SHP77 (cell line): ENCODE results near the gene CERS3.

Experiments
- DNase-seq, 2 experiments: peaks; one replicate each; lab custom pipeline; 2025; lab: John Stamatoyannopoulos, UW

CERS3 gene

GRCh38 chr15:100529556-100529955 is 806 bp upstream of the CERS3 start:
- no peak for DNase-seq

- no peak for DNase-seq
Observed at GRCh38 chr15:100526027-100526481, 2.7 kb downstream of the CERS3 start.

GRCh38 chr15:100525436-100525835 is 3.3 kb downstream of the CERS3 start:
- no peak for DNase-seq

DNA sequence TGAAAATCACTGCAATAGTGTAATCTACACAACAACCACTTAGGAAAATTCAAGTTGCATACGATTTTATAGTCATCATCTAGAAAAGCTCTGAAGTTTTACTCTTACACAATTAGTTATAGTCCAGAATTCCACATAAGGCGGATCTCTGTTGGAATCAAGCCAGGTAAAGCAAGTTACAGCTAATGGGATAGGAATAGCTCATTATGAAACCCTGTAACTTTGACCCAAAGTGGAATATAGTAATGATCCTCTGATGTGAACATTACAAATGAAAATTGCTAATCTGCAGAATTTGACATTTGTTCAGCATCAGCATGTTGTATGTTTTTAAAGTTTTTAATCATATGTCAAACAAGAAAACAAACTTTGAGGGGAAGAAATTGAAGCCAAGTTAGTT is 4.4 kb downstream of the CERS3 start:
- no peak for DNase-seq

DNA sequence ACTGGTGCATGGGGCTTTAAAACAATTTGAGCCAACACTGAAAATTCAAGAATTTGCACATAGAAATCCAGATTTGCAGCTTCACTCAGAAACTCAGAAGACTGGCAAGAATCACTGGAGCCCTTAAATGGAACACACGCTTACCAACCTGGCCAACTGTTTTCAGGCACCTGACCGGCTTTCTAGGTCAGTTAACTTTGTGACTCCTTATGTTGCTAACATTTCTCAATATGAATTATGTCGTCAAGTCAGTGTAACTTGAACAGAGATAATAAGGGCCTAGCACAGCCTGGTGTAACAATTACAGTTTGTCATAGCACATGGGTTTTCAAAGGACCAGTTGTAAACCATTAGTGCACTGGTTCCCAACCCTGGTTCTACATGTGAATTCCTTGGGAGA is 6.8 kb downstream of the CERS3 start:
- DNase-seq: no peak

DNA sequence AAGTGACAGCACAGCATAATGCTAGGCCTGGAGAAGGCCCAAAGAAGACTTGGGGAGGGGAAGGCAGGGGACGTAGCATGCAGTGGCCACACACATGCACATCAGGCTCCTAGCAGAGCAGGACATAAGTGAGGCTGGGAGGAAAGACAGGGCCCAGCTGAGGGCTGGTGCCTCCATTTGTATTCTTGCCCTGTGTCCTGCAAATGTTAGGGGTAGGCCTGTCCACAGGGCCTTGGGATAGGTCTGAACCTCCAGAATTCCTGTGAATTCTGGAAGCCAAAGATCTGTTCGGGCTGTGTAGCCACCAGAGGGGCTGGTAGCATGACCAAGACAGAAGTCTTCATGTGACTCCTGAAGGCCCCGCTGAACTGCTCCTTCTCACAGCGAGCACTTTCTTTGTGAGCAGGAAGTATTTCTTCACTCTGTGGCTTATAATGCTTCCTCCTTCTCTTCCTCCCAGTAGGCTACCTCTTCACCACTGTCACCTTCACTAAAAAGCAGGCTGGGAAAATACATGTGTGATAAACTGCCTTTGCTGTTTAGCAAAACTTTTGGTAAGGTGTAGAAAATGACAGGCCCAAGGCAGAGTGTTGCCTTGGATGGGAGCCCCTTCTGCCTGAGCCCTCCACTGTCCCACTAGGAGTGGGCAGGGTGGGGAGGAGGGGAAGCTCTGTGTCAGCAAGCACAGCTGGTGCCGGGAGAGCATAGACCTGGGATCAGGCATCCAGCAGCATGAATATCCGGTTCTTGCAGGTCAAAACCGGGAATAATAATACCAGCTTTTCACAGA is 8.4 kb downstream of the CERS3 start:
- DNase-seq: no peak

DNA sequence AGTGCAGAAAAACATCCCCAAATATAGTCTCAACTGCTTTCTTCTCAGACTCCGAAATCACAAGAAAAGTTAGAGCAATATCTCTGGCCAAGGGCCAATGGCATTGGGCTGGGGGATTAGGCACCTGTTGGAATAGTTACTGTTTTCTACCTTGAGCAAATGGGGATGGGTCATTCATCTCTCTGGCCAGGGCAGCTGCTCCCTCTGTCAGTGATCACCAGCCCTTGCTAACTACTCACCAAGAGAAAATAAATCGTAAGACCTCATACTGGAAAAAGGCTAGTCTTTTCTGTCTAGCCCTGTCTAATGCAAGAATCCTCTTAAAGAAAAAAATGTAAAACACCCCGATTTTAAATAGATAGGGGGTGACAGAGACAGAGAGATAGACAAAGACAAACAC is 10.9 kb downstream of the CERS3 start:
- no peak for DNase-seq

GRCh38 chr15:100516643-100517512 is 11.9 kb downstream of the CERS3 start:
- no peak for DNase-seq

- DNase-seq: no peak
Observed at GRCh38 chr15:100515758-100516157, 13.0 kb downstream of the CERS3 start.

- DNase-seq: no peak
Observed at GRCh38 chr15:100508641-100509300, 20.0 kb downstream of the CERS3 start.

DNA sequence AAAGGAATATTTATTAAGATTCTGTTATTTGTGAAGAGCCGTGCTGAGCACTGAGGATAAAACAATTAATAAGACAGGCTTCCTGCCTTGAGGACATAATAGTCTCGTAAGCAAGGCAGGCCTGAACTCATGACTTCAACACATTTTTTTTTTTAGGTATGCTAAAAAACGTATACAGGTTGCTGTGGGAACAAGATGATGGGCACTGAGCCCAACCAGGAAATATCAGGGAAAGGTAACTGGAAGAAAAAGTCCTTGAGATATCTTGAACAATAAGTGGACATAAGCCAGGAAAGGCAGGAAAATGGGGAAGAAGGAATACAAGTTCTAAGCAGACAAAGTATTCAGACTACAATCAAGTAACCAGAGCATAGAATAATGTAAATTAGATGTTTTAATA is 26.1 kb downstream of the CERS3 start:
- DNase-seq: no peak

DNA sequence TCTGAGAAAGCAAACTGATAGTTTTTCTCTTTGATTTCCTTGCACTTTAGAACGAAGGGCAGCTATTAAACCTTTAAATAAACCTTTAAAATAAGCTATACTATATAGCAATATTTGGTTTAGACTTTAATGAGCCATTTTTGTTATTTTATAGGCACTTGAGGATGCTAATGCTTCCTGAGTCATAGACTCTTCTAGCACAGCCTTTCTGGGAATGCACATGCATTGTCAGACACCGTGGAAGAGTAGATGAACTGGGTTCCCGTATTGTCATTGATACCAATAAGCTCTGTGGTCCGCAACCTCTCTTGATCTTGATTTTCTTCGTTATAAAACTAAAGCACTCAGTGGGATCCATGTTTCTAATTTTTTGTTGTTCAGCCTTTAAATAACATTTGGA is 27.6 kb downstream of the CERS3 start:
- no peak for DNase-seq

GRCh38 chr15:100500226-100500990 is 28.3 kb downstream of the CERS3 start:
- DNase-seq: no peak

DNA sequence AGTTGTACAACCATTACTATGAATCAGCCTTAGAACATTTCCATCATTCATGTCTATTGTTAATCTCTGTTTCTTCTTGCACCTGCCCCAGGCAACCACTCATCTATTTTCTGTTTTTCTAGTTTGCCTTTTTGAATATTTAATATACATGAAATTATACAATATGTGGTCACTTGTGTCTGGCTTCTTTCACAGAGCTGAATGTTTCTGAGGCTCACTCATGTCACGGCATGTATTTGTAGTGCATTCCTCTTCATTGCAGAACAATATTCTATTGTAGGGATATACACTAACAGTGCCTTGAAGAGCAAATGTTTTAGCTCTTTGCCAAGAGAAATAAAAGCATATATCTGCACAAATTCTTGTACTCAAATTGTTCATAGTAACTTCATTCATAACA is 32.9 kb downstream of the CERS3 start:
- DNase-seq: no peak

- no peak for DNase-seq
Observed at GRCh38 chr15:100493213-100493612, 35.5 kb downstream of the CERS3 start.

GRCh38 chr15:100484443-100484842 is 44.3 kb downstream of the CERS3 start:
- DNase-seq: no peak

DNA sequence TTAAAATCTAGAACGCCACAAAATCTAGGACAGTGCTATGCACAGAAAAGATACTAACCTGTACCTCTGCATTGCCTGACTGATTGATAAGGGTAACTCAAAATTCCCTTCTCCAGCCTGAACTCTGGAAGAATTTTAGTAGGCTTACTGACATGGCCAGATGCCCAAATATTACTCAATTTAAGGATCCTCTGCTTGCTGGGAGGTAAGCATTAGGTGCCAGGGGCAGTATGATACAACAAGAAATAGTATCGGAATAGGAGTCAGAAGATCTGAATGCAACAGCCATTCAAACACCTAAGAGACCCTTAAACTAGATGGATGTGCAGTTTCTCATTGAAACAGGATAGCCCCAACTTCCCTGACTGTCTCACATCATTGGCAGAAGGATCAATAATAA is 45.4 kb downstream of the CERS3 start:
- no peak for DNase-seq

DNA sequence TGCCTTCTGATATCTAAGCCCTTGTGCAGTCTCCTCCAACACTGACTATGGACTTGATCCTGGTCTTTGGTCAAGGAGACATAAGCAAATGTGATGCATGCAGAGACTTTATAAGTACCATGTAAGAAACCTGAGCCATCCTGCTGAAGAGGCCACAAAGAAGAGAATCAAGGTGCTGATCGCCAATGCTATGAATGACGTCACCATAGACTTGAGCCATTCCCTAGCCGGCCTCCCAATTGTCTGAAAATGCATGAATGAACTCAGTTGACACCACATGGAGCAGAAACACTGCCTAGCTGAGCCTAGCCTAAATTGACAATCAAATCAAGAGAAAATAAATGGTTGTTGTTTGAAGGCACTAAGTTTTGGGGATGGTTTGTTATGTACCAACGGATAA is 51.9 kb downstream of the CERS3 start:
- no peak for DNase-seq

- no peak for DNase-seq
Observed at GRCh38 chr15:100472736-100473135, 56.0 kb downstream of the CERS3 start.

DNA sequence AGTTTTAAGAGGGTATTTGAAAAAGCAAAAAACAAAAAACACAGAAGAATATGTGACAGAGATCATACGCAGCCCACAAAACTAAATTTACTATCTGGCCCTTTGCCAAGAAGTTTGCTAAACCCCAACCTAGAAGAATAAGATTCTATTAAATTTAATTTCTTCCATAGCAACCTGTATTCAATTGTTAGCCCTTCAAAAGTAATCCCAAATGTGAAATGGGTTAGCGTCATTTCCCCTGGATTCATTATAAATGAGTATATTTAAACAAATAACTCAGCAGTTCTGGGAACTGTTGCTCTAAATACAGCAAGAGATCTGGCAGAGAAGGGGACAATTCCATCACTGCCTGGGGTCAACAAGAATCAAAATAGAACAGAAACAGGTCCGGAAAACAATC is 56.8 kb downstream of the CERS3 start:
- DNase-seq: no peak

- no peak for DNase-seq
Observed at GRCh38 chr15:100468285-100468684, 60.5 kb downstream of the CERS3 start.

- DNase-seq: no peak
Observed at GRCh38 chr15:100466073-100466472, 62.7 kb downstream of the CERS3 start.
